ENCODE data around the gene REPS2. TPM values are rescaled to one million over a fixed set of nuclear protein-coding genes. Genes with fewer than 3 reads are reported as not detected.

The REPS2 gene
- total RNA-seq, 1 donor from 2014 or later: 4.1 TPM

DNA sequence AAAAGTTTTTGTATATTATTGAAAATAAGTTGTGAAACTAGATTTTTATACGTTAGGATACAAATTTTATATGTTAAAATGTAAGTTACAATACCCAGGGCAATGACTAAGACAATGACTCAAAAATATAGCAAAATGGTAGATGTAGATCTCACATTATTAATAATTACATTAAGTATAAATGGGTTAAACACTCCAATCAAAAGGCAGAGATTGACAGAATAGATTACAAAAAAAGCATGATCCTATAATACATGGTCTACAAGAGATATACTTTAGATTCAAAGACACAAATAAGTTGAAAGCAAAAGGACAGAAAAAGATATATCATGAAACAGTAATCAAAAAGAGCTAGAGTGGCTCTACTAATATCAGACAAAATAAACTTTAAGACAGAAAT lies 217.6 kb downstream of the REPS2 start:
- TF ChIP-seq, protein P1, sequence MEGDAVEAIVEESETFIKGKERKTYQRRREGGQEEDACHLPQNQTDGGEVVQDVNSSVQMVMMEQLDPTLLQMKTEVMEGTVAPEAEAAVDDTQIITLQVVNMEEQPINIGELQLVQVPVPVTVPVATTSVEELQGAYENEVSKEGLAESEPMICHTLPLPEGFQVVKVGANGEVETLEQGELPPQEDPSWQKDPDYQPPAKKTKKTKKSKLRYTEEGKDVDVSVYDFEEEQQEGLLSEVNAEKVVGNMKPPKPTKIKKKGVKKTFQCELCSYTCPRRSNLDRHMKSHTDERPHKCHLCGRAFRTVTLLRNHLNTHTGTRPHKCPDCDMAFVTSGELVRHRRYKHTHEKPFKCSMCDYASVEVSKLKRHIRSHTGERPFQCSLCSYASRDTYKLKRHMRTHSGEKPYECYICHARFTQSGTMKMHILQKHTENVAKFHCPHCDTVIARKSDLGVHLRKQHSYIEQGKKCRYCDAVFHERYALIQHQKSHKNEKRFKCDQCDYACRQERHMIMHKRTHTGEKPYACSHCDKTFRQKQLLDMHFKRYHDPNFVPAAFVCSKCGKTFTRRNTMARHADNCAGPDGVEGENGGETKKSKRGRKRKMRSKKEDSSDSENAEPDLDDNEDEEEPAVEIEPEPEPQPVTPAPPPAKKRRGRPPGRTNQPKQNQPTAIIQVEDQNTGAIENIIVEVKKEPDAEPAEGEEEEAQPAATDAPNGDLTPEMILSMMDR (IDR thresholded peaks at IDR 0.05): no peak
- no peak for TF ChIP-seq EZH2phosphoT487 (IDR thresholded peaks at IDR 0.05)
- TF ChIP-seq EZH2 (IDR thresholded peaks at IDR 0.05): no peak
- H3K27me3 Mint-ChIP-seq (ENCODE audit: insufficient read depth, low read depth): no peaks in the 10 kb centered on the region
- no peak overlapping the region for H3K4me3 Mint-ChIP-seq

DNA sequence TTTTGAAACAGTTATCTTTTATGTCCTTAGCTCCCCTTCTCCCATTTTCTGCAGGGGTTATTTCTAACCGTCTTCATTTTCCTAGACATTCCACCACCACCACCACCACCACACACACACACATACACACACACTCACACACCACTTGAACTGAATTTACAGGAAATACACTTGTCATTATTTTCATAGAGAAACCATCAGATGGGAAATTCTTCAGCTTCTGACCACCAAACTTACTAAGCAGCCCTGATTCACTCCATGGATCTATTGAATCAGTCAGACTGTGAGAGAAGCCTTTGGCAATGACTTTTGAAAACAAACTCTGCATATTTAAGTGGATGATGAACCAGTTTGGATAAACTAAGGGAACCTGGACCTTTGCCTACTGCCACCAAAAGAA lies 218.5 kb downstream of the REPS2 start:
- Histone ChIP-seq H4K20me1 (ENCODE audit: low read depth) (no peaks in the 10 kb centered on the region), H3K36me3 (no peaks in the 10 kb centered on the region), H3K27ac (no peak overlapping the region), H3K4me1 (no peaks in the 10 kb centered on the region), H3K4me2 (no peak overlapping the region), H3K9ac (no peak overlapping the region), H3F3A (ENCODE audit: low read depth) (peaks cover 5% of the 10 kb centered on the region), H3K27me3 (no peaks in the 10 kb centered on the region), H3K79me2 (ENCODE audit: low read depth) (no peaks in the 10 kb centered on the region), H2AFZ (replicated peaks) (no peak overlapping the region), H3K9me3 (ENCODE audit: low read depth) (peaks cover 27% of the 10 kb centered on the region), H3K4me3 (no peak overlapping the region)
- no peak overlapping the region for H3K4me3 Mint-ChIP-seq
- no peaks in the 10 kb centered on the region for H3K27me3 Mint-ChIP-seq (ENCODE audit: insufficient read depth, low read depth)
- peaks cover 2% of the 10 kb centered on the region for H3K36me3 Mint-ChIP-seq
- H3K27ac Mint-ChIP-seq: no peak overlapping the region
- TF ChIP-seq, protein P1 (IDR thresholded peaks at IDR 0.05): no peak
- TF ChIP-seq EZH2 (IDR thresholded peaks at IDR 0.05) (no peak), EZH2phosphoT487 (IDR thresholded peaks at IDR 0.05) (no peak)
- H3K4me1 Mint-ChIP-seq: peaks cover 15% of the 10 kb centered on the region
- no peak for DNase-seq (ENCODE audit: low spot score)
- H3K9me3 Mint-ChIP-seq: peaks cover 40% of the 10 kb centered on the region

More for the DNA sequence above, 217.6 kb downstream of the REPS2 start:
- no peak for DNase-seq (ENCODE audit: low spot score)
- no peaks in the 10 kb centered on the region for H4K20me1 ChIP-seq (ENCODE audit: low read depth)
- peaks cover 40% of the 10 kb centered on the region for H3K9me3 Mint-ChIP-seq
- no peak overlapping the region for H3K27ac Mint-ChIP-seq
- H3K9ac ChIP-seq: no peak overlapping the region
- H2AFZ ChIP-seq (replicated peaks): no peak overlapping the region
- peaks cover 5% of the 10 kb centered on the region for H3F3A ChIP-seq (ENCODE audit: low read depth)
- H3K79me2 ChIP-seq (ENCODE audit: low read depth): no peaks in the 10 kb centered on the region
- peaks cover 2% of the 10 kb centered on the region for H3K36me3 Mint-ChIP-seq
- no peaks in the 10 kb centered on the region for H3K4me1 ChIP-seq
- H3K4me2 ChIP-seq: no peak overlapping the region
- H3K27ac ChIP-seq: no peak overlapping the region
- peaks cover 15% of the 10 kb centered on the region for H3K4me1 Mint-ChIP-seq
- no peaks in the 10 kb centered on the region for H3K36me3 ChIP-seq
- H3K4me3 ChIP-seq: no peak overlapping the region
- H3K27me3 ChIP-seq: no peaks in the 10 kb centered on the region
- peaks cover 27% of the 10 kb centered on the region for H3K9me3 ChIP-seq (ENCODE audit: low read depth)

DNA sequence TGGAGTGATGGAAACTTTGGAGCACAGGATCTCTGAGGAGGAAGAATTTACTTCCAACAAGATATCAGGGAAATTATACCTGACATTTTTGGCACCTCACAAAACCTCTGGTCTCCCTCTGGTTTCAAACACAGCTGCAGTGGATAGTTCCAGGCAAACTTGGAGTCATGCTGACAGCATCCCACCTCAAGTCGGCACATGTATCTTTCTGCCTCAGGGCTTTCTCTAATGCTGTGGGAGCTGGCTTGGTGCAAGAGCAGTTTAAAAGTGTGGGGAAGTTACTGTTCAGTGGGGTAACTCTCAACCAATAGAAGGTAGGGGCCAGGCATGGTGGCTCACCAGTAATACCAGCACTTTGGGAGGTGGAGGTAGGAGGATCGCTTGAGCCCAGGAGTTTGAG lies 221.5 kb downstream of the REPS2 start:
- peaks cover 15% of the 10 kb centered on the region for H3K4me1 Mint-ChIP-seq
- Histone ChIP-seq H3K4me1 (no peaks in the 10 kb centered on the region), H2AFZ (replicated peaks) (no peak overlapping the region), H3K9me3 (ENCODE audit: low read depth) (peaks cover 20% of the 10 kb centered on the region), H3K36me3 (no peaks in the 10 kb centered on the region), H3K9ac (no peak overlapping the region), H4K20me1 (ENCODE audit: low read depth) (no peaks in the 10 kb centered on the region), H3K27me3 (no peaks in the 10 kb centered on the region), H3K79me2 (ENCODE audit: low read depth) (no peaks in the 10 kb centered on the region), H3K4me3 (no peak overlapping the region), H3F3A (ENCODE audit: low read depth) (peaks cover 5% of the 10 kb centered on the region), H3K4me2 (no peak overlapping the region), H3K27ac (no peak overlapping the region)
- H3K27me3 Mint-ChIP-seq (ENCODE audit: insufficient read depth, low read depth): no peaks in the 10 kb centered on the region
- H3K4me3 Mint-ChIP-seq: no peak overlapping the region
- peaks cover 2% of the 10 kb centered on the region for H3K36me3 Mint-ChIP-seq
- TF ChIP-seq EZH2 (IDR thresholded peaks at IDR 0.05) (no peak), EZH2phosphoT487 (IDR thresholded peaks at IDR 0.05) (no peak)
- TF ChIP-seq, protein P1 (IDR thresholded peaks at IDR 0.05): no peak
- no peak overlapping the region for H3K27ac Mint-ChIP-seq
- no peak for DNase-seq (ENCODE audit: low spot score)
- H3K9me3 Mint-ChIP-seq: peaks cover 23% of the 10 kb centered on the region
